IMR-90 (cell line): ENCODE results near the gene UBN2. TPM values are rescaled to one million over a fixed set of nuclear protein-coding genes. Genes with fewer than 3 reads are reported as not detected.

Experiments
- ATAC-seq: fragments of 200-7000 bp; cut with Tn5 transposase; 2 replicates; pipeline ENCODE4 v1.9.1; 2020; ENCODE audit warnings: low read depth, mild to moderate bottlenecking, moderate library complexity
- BruUV-seq: library from RNA; stranded (reverse); fragments of 400-500 nt; replicated peaks from 2 replicates; lab custom pipeline; 2021; lab: Mats Ljungman, UMichigan
- CTCF ChIA-PET: fragments of 300-600 bp; formaldehyde crosslinking; extraction: SDS; loops from one replicate; lab custom pipeline; 2021; ENCODE audit warnings: antibody characterized with exemption; lab: Yijun Ruan, JAX
- POLR2A ChIA-PET: fragments of 300-600 bp; sonication (Branson Sonifier 250); formaldehyde crosslinking; loops from one replicate; lab custom pipeline; 2022; ENCODE audit warnings: antibody characterized with exemption; ENCODE audit not compliant: unreplicated experiment; lab: Charles Lee
- DNase-seq: peaks from one replicate; pipeline ENCODE4 v3.0.0; 2013
- H2AFZ ChIP-seq: replicated peaks from 2 replicates; pipeline ENCODE3; 2013; ENCODE audit warnings: low read length, mild to moderate bottlenecking; ENCODE audit not compliant: poor library complexity
- H2AK5ac ChIP-seq: 2 replicates; pipeline ENCODE4 v1.6.1; 2013; ENCODE audit warnings: low read depth, low read length, inconsistent platforms
- H2AK9ac ChIP-seq: replicated peaks from 2 replicates; pipeline ENCODE3; 2013; ENCODE audit warnings: mild to moderate bottlenecking, low read depth, low read length, moderate library complexity; ENCODE audit not compliant: poor library complexity
- H2BK120ac ChIP-seq: 2 replicates; pipeline ENCODE4 v1.6.1; 2013; ENCODE audit warnings: low read depth, low read length, inconsistent platforms
- H2BK15ac ChIP-seq: 3 replicates; pipeline ENCODE4 v1.6.1; 2013; ENCODE audit warnings: low read depth, low read length, inconsistent platforms
- H2BK20ac ChIP-seq: 2 replicates; pipeline ENCODE4 v1.6.1; 2013; ENCODE audit warnings: low read depth, mild to moderate bottlenecking, inconsistent platforms, low read length, moderate library complexity
- H2BK5ac ChIP-seq: 2 replicates; pipeline ENCODE4 v1.6.1; 2013; ENCODE audit warnings: mild to moderate bottlenecking, low read depth, low read length, inconsistent platforms; ENCODE audit not compliant: poor library complexity, severe bottlenecking
- H3K14ac ChIP-seq: replicated peaks from 2 replicates; pipeline ENCODE4 v1.6.1; 2013; ENCODE audit warnings: low read depth, low read length, inconsistent platforms
- H3K18ac ChIP-seq: 2 replicates; pipeline ENCODE4 v1.6.1; 2013; ENCODE audit warnings: low read depth, low read length, control low read depth
- H3K23ac ChIP-seq: 2 replicates; pipeline ENCODE4 v1.6.1; 2013; ENCODE audit warnings: low read depth, low read length, inconsistent platforms
- H3K27ac ChIP-seq: 2 replicates; pipeline ENCODE4 v1.5.1; 2013; ENCODE audit warnings: mild to moderate bottlenecking, control low read depth, low read length; ENCODE audit not compliant: insufficient read depth
- H3K27me3 ChIP-seq: 2 replicates; pipeline ENCODE4 v1.6.1; 2013; ENCODE audit warnings: low read length; ENCODE audit not compliant: control insufficient read depth, insufficient read depth
- H3K36me3 ChIP-seq: 2 replicates; pipeline ENCODE4 v1.6.1; 2013; ENCODE audit warnings: low read length, mixed read lengths; ENCODE audit not compliant: control insufficient read depth, insufficient read depth
- H3K4ac ChIP-seq: 2 replicates; pipeline ENCODE4 v1.6.1; 2013; ENCODE audit warnings: low read depth, low read length, inconsistent platforms
- H3K4me1 ChIP-seq: 2 replicates; pipeline ENCODE4 v1.6.1; 2013; ENCODE audit warnings: low read length, mixed read lengths; ENCODE audit not compliant: control insufficient read depth, insufficient read depth
- H3K4me2 ChIP-seq: 2 replicates; pipeline ENCODE4 v1.6.1; 2013; ENCODE audit warnings: low read depth, mild to moderate bottlenecking, control low read depth, low read length, moderate library complexity
- H3K4me3 ChIP-seq: 2 replicates; pipeline ENCODE4 v1.5.1; 2013; ENCODE audit warnings: low read depth, mild to moderate bottlenecking, control low read depth, low read length, moderate library complexity; ENCODE audit not compliant: insufficient read depth
- H3K56ac ChIP-seq: 2 replicates; pipeline ENCODE4 v1.6.1; 2013; ENCODE audit warnings: low read length, inconsistent platforms; ENCODE audit not compliant: insufficient read depth; ENCODE audit errors: extremely low read depth
- H3K79me1 ChIP-seq, 2 experiments: 2 replicates each; pipeline ENCODE4 v1.6.1; 2013; ENCODE audit warnings: low read length in 2 of 2, inconsistent platforms in 1 of 2, low read depth in 1 of 2
- H3K9ac ChIP-seq: 2 replicates; pipeline ENCODE4 v1.6.1; 2013; ENCODE audit warnings: low read depth, low read length, control low read depth
- H3K9me1 ChIP-seq: 2 replicates; pipeline ENCODE4 v1.6.1; 2013; ENCODE audit warnings: low read length, inconsistent platforms; ENCODE audit not compliant: insufficient read depth
- H3K9me3 ChIP-seq: 2 replicates; pipeline ENCODE4 v1.6.1; 2013; ENCODE audit warnings: low read length; ENCODE audit not compliant: control insufficient read depth, insufficient read depth
- H4K20me1 ChIP-seq: 2 replicates; pipeline ENCODE4 v1.6.1; 2013; ENCODE audit warnings: low read length, inconsistent platforms; ENCODE audit not compliant: insufficient read depth
- H4K5ac ChIP-seq: 2 replicates; pipeline ENCODE4 v1.6.1; 2013; ENCODE audit warnings: mild to moderate bottlenecking, low read depth, low read length, control low read depth
- H4K8ac ChIP-seq, 2 experiments: 2 replicates each; pipeline ENCODE4 v1.6.1; 2013; ENCODE audit warnings: low read depth in 2 of 2, low read length in 2 of 2, control low read depth in 1 of 2, inconsistent platforms in 1 of 2
- H4K91ac ChIP-seq: 2 replicates; pipeline ENCODE4 v1.6.1; 2013; ENCODE audit warnings: low read depth, low read length, inconsistent platforms; ENCODE audit not compliant: insufficient read depth
- BHLHE40 ChIP-seq: fragments of 150-350 bp; IDR thresholded peaks from 2 replicates; pipeline ENCODE4 v1.6.1; 2016; ENCODE audit warnings: mild to moderate bottlenecking, low read depth, low read length
- CEBPB ChIP-seq: IDR thresholded peaks from 2 replicates; pipeline ENCODE4 v1.6.1; 2012; ENCODE audit warnings: low read depth, low read length, improper control_type of control experiment
- CHD1 ChIP-seq: IDR thresholded peaks from 2 replicates; pipeline ENCODE4 v1.6.1; 2012; ENCODE audit warnings: low read depth, low read length, improper control_type of control experiment
- CTCF ChIP-seq: conservative IDR thresholded peaks from 2 replicates; pipeline ENCODE4 v1.5.1; 2012; ENCODE audit warnings: mild to moderate bottlenecking, low read depth, low read length, improper control_type of control experiment
- ELK1 ChIP-seq: fragments of 150-350 bp; IDR thresholded peaks from 2 replicates; pipeline ENCODE4 v1.6.1; 2016; ENCODE audit warnings: low read depth, mild to moderate bottlenecking, low read length, moderate library complexity, borderline replicate concordance
- FOS ChIP-seq: fragments of 150-350 bp; IDR thresholded peaks from 2 replicates; pipeline ENCODE4 v1.6.1; 2016; ENCODE audit warnings: low read depth, low read length
- MAFK ChIP-seq: IDR thresholded peaks from 2 replicates; pipeline ENCODE4 v1.6.1; 2012; ENCODE audit warnings: low read depth, low read length, improper control_type of control experiment
- MAZ ChIP-seq: IDR thresholded peaks from 2 replicates; pipeline ENCODE4 v1.6.1; 2012; ENCODE audit warnings: low read depth, mild to moderate bottlenecking, low read length, improper control_type of control experiment, moderate library complexity, borderline replicate concordance
- MXI1 ChIP-seq: IDR thresholded peaks from 2 replicates; pipeline ENCODE4 v1.6.1; 2012; ENCODE audit warnings: low read depth, mild to moderate bottlenecking, low read length, moderate library complexity, borderline replicate concordance
- NFE2L2 ChIP-seq: fragments of 150-350 bp; IDR thresholded peaks from 2 replicates; pipeline ENCODE4 v1.6.1; 2016; ENCODE audit warnings: low read depth, mild to moderate bottlenecking, low read length
- POLR2A ChIP-seq: IDR thresholded peaks from 2 replicates; pipeline ENCODE4 v1.6.1; 2012; ENCODE audit warnings: mild to moderate bottlenecking, low read depth, low read length
- RAD21 ChIP-seq: IDR thresholded peaks from 2 replicates; pipeline ENCODE4 v1.6.1; 2012; ENCODE audit warnings: low read length, improper control_type of control experiment
- RCOR1 ChIP-seq: IDR thresholded peaks from 2 replicates; pipeline ENCODE4 v1.6.1; 2012; ENCODE audit warnings: mild to moderate bottlenecking, low read length, improper control_type of control experiment; ENCODE audit not compliant: insufficient replicate concordance
- RFX5 ChIP-seq: IDR thresholded peaks from 2 replicates; pipeline ENCODE4 v1.8.0; 2012; ENCODE audit warnings: low read depth, mild to moderate bottlenecking, low read length, moderate library complexity
- SMC3 ChIP-seq: fragments of 150-350 bp; IDR thresholded peaks from 2 replicates; pipeline ENCODE4 v1.6.1; 2016; ENCODE audit warnings: low read depth, mild to moderate bottlenecking, antibody characterized with exemption, low read length, moderate library complexity
- USF2 ChIP-seq: fragments of 150-350 bp; IDR thresholded peaks from 2 replicates; pipeline ENCODE4 v1.6.1; 2017; ENCODE audit warnings: mild to moderate bottlenecking, antibody characterized with exemption, low read length, low read depth
- whole genome bisulfite sequencing, 2 experiments: methylation state at CpG; one replicate each; pipeline versions ENCODE4 v1.1.5 to v1.1.7; 2013; ENCODE audit warnings: missing lambda C conversion rate in 2 of 2; ENCODE audit not compliant: insufficient read length in 1 of 2; ENCODE audit errors: extremely low coverage in 2 of 2; 5-methylcytosine and 5-hydroxymethylcytosine counted together
- dilution Hi-C: fragments of 300-500 bp; cut with HindIII; formaldehyde crosslinking; loops from one replicate; pipeline ENCODE4 v1.14.3; 2018; ENCODE audit warnings: low sequenced_read_pairs; ENCODE audit not compliant: unreplicated experiment
- in situ Hi-C: fragments of 300-500 bp; cut with MboI; formaldehyde crosslinking; loops from 3 replicates; pipeline ENCODE4 v1.14.3; 2019; ENCODE audit warnings: low sequenced_read_pairs, inconsistent platforms, mixed read lengths
- intact Hi-C: fragments of 100-400 bp; cut with micrococcal nuclease; formaldehyde crosslinking; loops from 2 replicates; pipeline ENCODE4 v1.10.0; 2022
- polyA plus RNA-seq, 3 experiments: library from polyadenylated mRNA; depleted of rRNA; stranded (reverse); fragments of >200 nt; gene quantifications; 2 replicates each; pipeline ENCODE4 v1.2.3, GENCODE V29; 2012; ENCODE audit warnings: low replicate concordance in 1 of 3
- total RNA-seq: library from RNA; depleted of rRNA; stranded (reverse); fragments of >200 nt; gene quantifications from 2 replicates; pipeline ENCODE4 v1.2.3, GENCODE V29; 2012

The UBN2 gene
- total and polyA plus RNA-seq, 2 of the 4 experiments (the other 2 are of a cell fraction): 1.6 to 2.3 TPM

GRCh38 chr7:139299296-139299695 is 68.3 kb downstream of the UBN2 start:
- no peak for DNase-seq
- no peak overlapping the region for H3K23ac ChIP-seq
- no peak overlapping the region for H4K5ac ChIP-seq
- H3K27me3 ChIP-seq: no peaks in the 10 kb centered on the region
- H3K14ac ChIP-seq: no peak overlapping the region
- H3K27ac ChIP-seq: no peak overlapping the region
- H3K4ac ChIP-seq: no peak overlapping the region
- no peak overlapping the region for H4K91ac ChIP-seq
- no peak overlapping the region for H2AFZ ChIP-seq
- no TSS peak for BruUV-seq
- in situ Hi-C loops: no loop called here
- CTCF ChIA-PET: interaction anchor here (0.7 kb wide), 1 partner anchor 31 kb away, joined by 3 read pairs; no protein-coding TSS in a partner anchor
- POLR2A ChIA-PET: no interaction called here
- H2BK120ac ChIP-seq: no peak overlapping the region
- no peaks in the 10 kb centered on the region for H3K79me1 ChIP-seq
- H3K4me3 ChIP-seq: no peak overlapping the region
- H4K8ac ChIP-seq: no peak overlapping the region
- H4K20me1 ChIP-seq: no peaks in the 10 kb centered on the region
- no peak overlapping the region for H2AK9ac ChIP-seq
- no CpG with 5 or more reads among the region's 2 CpGs for WGBS, 2 experiments
- no peak overlapping the region for H3K4me2 ChIP-seq
- H2BK15ac ChIP-seq: no peak overlapping the region
- dilution Hi-C loops: no loop called here
- no peak for ATAC-seq
- 0 out of 2 replicates have a peak, but pooled peaks cover 2% of the 10 kb centered on the region for H3K4me1 ChIP-seq
- H3K9me1 ChIP-seq: no peaks in the 10 kb centered on the region
- intact Hi-C loops: loop anchor here (5.0 kb wide), 1 partner anchor 42 kb away; no protein-coding TSS in a partner anchor
- no peak overlapping the region for H3K56ac ChIP-seq
- no peak overlapping the region for H2AK5ac ChIP-seq
- TF ChIP-seq MXI1 (no peak), SMC3 (no peak), RCOR1 (no peak), RAD21 (no peak), MAFK (no peak), ELK1 (no peak), RFX5 (no peak), FOS (no peak), CTCF (no peak), BHLHE40 (no peak), CHD1 (no peak), USF2 (no peak), CEBPB (no peak), MAZ (no peak), NFE2L2 (no peak), POLR2A (no peak)
- H2BK20ac ChIP-seq: no peak overlapping the region
- peaks cover 3% of the 10 kb centered on the region; the same call in 1 of the 2 replicates for H3K36me3 ChIP-seq
- H3K18ac ChIP-seq: no peak overlapping the region
- no peak overlapping the region for H2BK5ac ChIP-seq
- H3K9me3 ChIP-seq: no peaks in the 10 kb centered on the region
- H3K9ac ChIP-seq: no peak overlapping the region
